Body of pancreas (tissue), 4 donors: ENCODE data around the gene RHBG. TPM values are rescaled to one million over a fixed set of nuclear protein-coding genes. Genes with fewer than 3 reads are reported as not detected.

Source experiments
- ATAC-seq: fragments of 150-250 bp; one replicate; pipeline ENCODE4 v1.9.1; 2016
- DNase-seq, 4 donors: peaks; one replicate each; pipeline ENCODE4 v3.0.0-alpha.2; 2019
- H3K27ac ChIP-seq, 4 donors: fragments of 200-600 bp; sonication (generic); 1 replicate in 3 of 4; 2 replicates in 1 of 4; pipeline versions ENCODE4 v1.5.1 to v1.6.1; 2016 to 2019; ENCODE audit warnings: mild to moderate bottlenecking in 1 of 4, mixed read lengths in 1 of 4, moderate library complexity in 1 of 4
- H3K27me3 ChIP-seq, 2 donors: fragments of 200-600 bp; sonication (generic); one replicate each; pipeline ENCODE4 v1.6.0; 2016; ENCODE audit warnings: mild to moderate bottlenecking in 1 of 2
- H3K36me3 ChIP-seq, 2 donors: fragments of 200-600 bp; sonication (generic); replicated peaks in 1 of 2; 2 replicates each; pipeline ENCODE4 v1.5.1; 2016; ENCODE audit warnings: low read depth in 2 of 2; ENCODE audit not compliant: insufficient read depth in 1 of 2
- H3K4me1 ChIP-seq: fragments of 200-600 bp; sonication (generic); one replicate; pipeline ENCODE4 v1.6.0; 2016
- H3K4me3 ChIP-seq, 2 donors: fragments of 200-600 bp; sonication (generic); 1 replicate in 1 of 2; 2 replicates in 1 of 2; pipeline ENCODE4 v1.5.1; 2016 to 2019
- H3K9me3 ChIP-seq, 3 donors: fragments of 200-600 bp; sonication (generic); 1 replicate in 2 of 3; 2 replicates in 1 of 3; pipeline ENCODE4 v1.5.1; 2016
- CTCF ChIP-seq, 7 experiments: fragments of 450-650 bp in 4 of 7; fragments of 200-600 bp in 3 of 7; sonication (generic) in 3 of 7; IDR thresholded peaks; one replicate each; pipeline ENCODE4 v1.5.1; 2016 to 2019; ENCODE audit warnings: antibody characterized with exemption in 7 of 7
- POLR2A ChIP-seq, 3 donors: fragments of 450-650 bp; IDR thresholded peaks; one replicate each; pipeline ENCODE4 v1.6.1; 2016; ENCODE audit warnings: antibody characterized with exemption in 3 of 3, mild to moderate bottlenecking in 2 of 3
- WGBS, 2 donors: methylation state at CpG; one replicate each; pipeline ENCODE4 v1.1.5; 2017; 5-methylcytosine and 5-hydroxymethylcytosine counted together
- intact Hi-C: fragments of 100-400 bp; cut with DNase I; formaldehyde crosslinking; loops from one replicate; pipeline ENCODE4 v1.15.1; 2023
- total RNA-seq, 2 donors: library from RNA; depleted of rRNA; stranded (reverse); fragments of >200 nt; gene quantifications; one replicate each; pipeline ENCODE4 v1.1.0, GENCODE V29; 2016

RHBG gene
- total RNA-seq, 2 donors from 2014 or later = 3.3 TPM; not detected in 1

- no peak for ATAC-seq
- intact Hi-C loops = no loop called here
- no peak for DNase-seq
- H3K27ac ChIP-seq = no peak overlapping the region
- no peak for TF ChIP-seq POLR2A (IDR thresholded peaks at IDR 0.05)
- H3K9me3 ChIP-seq = no peaks in the 10 kb centered on the region
- H3K4me1 ChIP-seq = peaks cover 26% of the 10 kb centered on the region
- H3K27me3 ChIP-seq = no peaks in the 10 kb centered on the region
- H3K4me3 ChIP-seq = no peak overlapping the region
- no peaks in the 10 kb centered on the region for H3K36me3 ChIP-seq
These were observed 4.5 kb downstream of the RHBG start for GRCh38 chr1:156373546-156373945.

GRCh38 chr1:156376146-156376545 lies 7.1 kb downstream of the RHBG start:
- Histone ChIP-seq H3K27me3 (no peaks in the 10 kb centered on the region), H3K9me3 (no peaks in the 10 kb centered on the region), H3K4me3 (no peak overlapping the region), H3K36me3 (no peaks in the 10 kb centered on the region), H3K4me1 (peaks cover 15% of the 10 kb centered on the region), H3K27ac (no peak overlapping the region)
- intact Hi-C loops = no loop called here
- TF ChIP-seq POLR2A (IDR thresholded peaks at IDR 0.05) (no peak), CTCF (IDR thresholded peaks at IDR 0.05) (no peak)
- DNase-seq (no peak), ATAC-seq (no peak)
- 90 to 93% methylated on average over 2 of the region's 2 CpGs for WGBS, 2 donors

GRCh38 chr1:156376958-156377919 lies 8.2 kb downstream of the RHBG start:
- intact Hi-C loops = no loop called here
- Histone ChIP-seq H3K4me1 (peaks cover 15% of the 10 kb centered on the region), H3K27ac (no peak overlapping the region), H3K4me3 (no peak overlapping the region), H3K9me3 (no peaks in the 10 kb centered on the region), H3K36me3 (no peaks in the 10 kb centered on the region), H3K27me3 (no peaks in the 10 kb centered on the region)
- 74 to 77% methylated on average over 9 to 20 of the region's 20 CpGs for WGBS, 2 donors
- DNase-seq = no peak
- no peak for ATAC-seq
- no peak for TF ChIP-seq POLR2A (IDR thresholded peaks at IDR 0.05)
- no peak for TF ChIP-seq CTCF (IDR thresholded peaks at IDR 0.05)

GRCh38 chr1:156378557-156378956 lies 9.5 kb downstream of the RHBG start:
- H3K36me3 ChIP-seq = no peaks in the 10 kb centered on the region
- DNase-seq (no peak), ATAC-seq (no peak)
- H3K4me3 ChIP-seq = no peak overlapping the region
- H3K9me3 ChIP-seq = no peaks in the 10 kb centered on the region
- intact Hi-C loops = no loop called here
- H3K4me1 ChIP-seq = peaks cover 7% of the 10 kb centered on the region
- TF ChIP-seq POLR2A (IDR thresholded peaks at IDR 0.05) (no peak), CTCF (IDR thresholded peaks at IDR 0.05) (no peak)
- H3K27me3 ChIP-seq = no peaks in the 10 kb centered on the region
- no peak overlapping the region for H3K27ac ChIP-seq
- WGBS, 2 donors = 88 to 93% methylated on average over 4 to 6 of the region's 6 CpGs

- Histone ChIP-seq H3K36me3 (no peaks in the 10 kb centered on the region), H3K27ac (no peak overlapping the region), H3K9me3 (no peaks in the 10 kb centered on the region), H3K27me3 (no peaks in the 10 kb centered on the region), H3K4me1 (no peaks in the 10 kb centered on the region), H3K4me3 (no peak overlapping the region)
- no peak for ATAC-seq
- TF ChIP-seq POLR2A (IDR thresholded peaks at IDR 0.05) = no peak
- no peak for TF ChIP-seq CTCF (IDR thresholded peaks at IDR 0.05)
- WGBS, 2 donors = 64 to 70% methylated on average over 3 of the region's 3 CpGs
- intact Hi-C loops = no loop called here
- DNase-seq = no peak
These were observed 10.6 kb downstream of the RHBG start for GRCh38 chr1:156379420-156380165.
